GM12865 (cell line): ENCODE measurements around the gene TP53BP2.
A peak's percentile ranks its signal among the peaks of the same experiment; 100 is the strongest.

Source experiments
- DNase-seq: peaks from one replicate; pipeline ENCODE4 v3.0.0; 2010; ENCODE audit warnings: low read depth
- H3K4me3 ChIP-seq: 2 replicates; pipeline ENCODE4 v1.5.1; 2011; ENCODE audit warnings: mild to moderate bottlenecking, low read depth, low read length, control low read depth
- CTCF ChIP-seq: IDR thresholded peaks from 2 replicates; pipeline ENCODE4 v1.5.1; 2011; ENCODE audit warnings: low read length, control low read depth, low read depth, inconsistent platforms; ENCODE audit not compliant: insufficient read depth; ENCODE audit errors: missing control alignments

Gene TP53BP2

GRCh38 chr1:223776075-223776814, 69.5 kb downstream of the TP53BP2 start:
- TF ChIP-seq CTCF: no peak
- no peak overlapping the region for H3K4me3 ChIP-seq
- DNase-seq: peak; percentile 44

GRCh38 chr1:223775711-223776074, 70.1 kb downstream of the TP53BP2 start:
- TF ChIP-seq CTCF: no peak
- DNase-seq: no peak

GRCh38 chr1:223775054-223775453, 70.7 kb downstream of the TP53BP2 start:
- TF ChIP-seq CTCF: no peak
- DNase-seq: no peak
- H3K4me3 ChIP-seq: no peak overlapping the region

More at GRCh38 chr1:223775711-223776074, 70.1 kb downstream of the TP53BP2 start:
- H3K4me3 ChIP-seq: no peak overlapping the region

GRCh38 chr1:223774134-223774814, 71.5 kb downstream of the TP53BP2 start:
- TF ChIP-seq CTCF: no peak
- DNase-seq: peak; percentile 7
- no peak overlapping the region for H3K4me3 ChIP-seq

GRCh38 chr1:223772771-223773160, 73.0 kb downstream of the TP53BP2 start:
- H3K4me3 ChIP-seq: no peak overlapping the region
- TF ChIP-seq CTCF: no peak
- DNase-seq: no peak

GRCh38 chr1:223771814-223772770, 73.7 kb downstream of the TP53BP2 start:
- peak; percentile 43 for DNase-seq

More at GRCh38 chr1:223771814-223772770, 73.7 kb downstream of the TP53BP2 start:
- no peak for TF ChIP-seq CTCF
- H3K4me3 ChIP-seq: no peak overlapping the region
